Prostate gland (tissue), 2 donors: ENCODE data around the gene DEFB132.

Experiments
- CTCF ChIP-seq, 4 experiments: fragments of 200-600 bp in 2 of 4; fragments of 450-650 bp in 2 of 4; sonication (generic) in 2 of 4; IDR thresholded peaks; 1 replicate in 3 of 4; 2 replicates in 1 of 4; pipeline ENCODE4 v1.5.1; 2016 to 2019; ENCODE audit warnings: antibody characterized with exemption in 4 of 4, mild to moderate bottlenecking in 2 of 4, moderate library complexity in 2 of 4
- POLR2A ChIP-seq: fragments of 450-650 bp; IDR thresholded peaks from one replicate; pipeline ENCODE4 v1.6.1; 2016; ENCODE audit warnings: antibody characterized with exemption, mild to moderate bottlenecking
- POLR2AphosphoS5 ChIP-seq: sonication (generic); formaldehyde crosslinking; IDR thresholded peaks from one replicate; pipeline ENCODE4 v1.6.1; 2017; ENCODE audit warnings: antibody characterized with exemption

GRCh38 chr20:297098-297924 lies 39.8 kb downstream of the DEFB132 start, which contains the start of gene ZCCHC3:
- peak in 3 of 4 experiments; percentile 12 to 33 (median 21) for TF ChIP-seq CTCF (IDR thresholded peaks at IDR 0.05)
- peak; percentile 88 for TF ChIP-seq POLR2AphosphoS5
- peak; percentile 65 for TF ChIP-seq POLR2A
